ENCODE results near the gene SCRT2.

The SCRT2 gene

GRCh38 chr20:709991-710779, 34.6 kb upstream of the SCRT2 start:
- no peak for TF ChIP-seq EZH2 (IDR thresholded peaks at IDR 0.05; ENCODE audit: borderline replicate concordance, low read length)
- TF ChIP-seq CTCF (IDR thresholded peaks at IDR 0.05; ENCODE audit: low read length): no peak
- Histone ChIP-seq H4K20me1 (ENCODE audit: insufficient read depth, low read length) (no peaks in the 10 kb centered on the region), H3K27ac (ENCODE audit: low read depth, low read length, poor library complexity, severe bottlenecking) (no peak overlapping the region), H3K4me1 (ENCODE audit: insufficient read depth, low read length, severe bottlenecking) (no peaks in the 10 kb centered on the region), H3K79me2 (ENCODE audit: insufficient read depth, low read length) (no peaks in the 10 kb centered on the region), H3K9me2 (ENCODE audit: low read depth, low read length) (no peaks in the 10 kb centered on the region), H2AFZ (ENCODE audit: low read length) (no peak overlapping the region), H3K9me3 (ENCODE audit: low read length) (peaks cover 9% of the 10 kb centered on the region), H3K9ac (ENCODE audit: low read length) (no peak overlapping the region), H3K36me3 (ENCODE audit: insufficient read depth, low read length) (no peaks in the 10 kb centered on the region), H3K27me3 (ENCODE audit: insufficient read depth, low read length) (no peaks in the 10 kb centered on the region), H3K4me3 (ENCODE audit: low read depth, low read length, poor library complexity, severe bottlenecking) (no peak overlapping the region), H3F3A (ENCODE audit: insufficient read depth, low read length) (no peaks in the 10 kb centered on the region), H3K4me2 (ENCODE audit: low read length) (no peak overlapping the region)

GRCh38 chr20:709423-709822, 33.8 kb upstream of the SCRT2 start:
- TF ChIP-seq EZH2 (IDR thresholded peaks at IDR 0.05; ENCODE audit: borderline replicate concordance, low read length) (no peak), CTCF (IDR thresholded peaks at IDR 0.05; ENCODE audit: low read length) (no peak)
- no peaks in the 10 kb centered on the region for H3K27me3 ChIP-seq (ENCODE audit: insufficient read depth, low read length)
- H3K4me2 ChIP-seq (ENCODE audit: low read length): no peak overlapping the region
- no peaks in the 10 kb centered on the region for H4K20me1 ChIP-seq (ENCODE audit: insufficient read depth, low read length)
- H3K27ac ChIP-seq (ENCODE audit: low read depth, low read length, poor library complexity, severe bottlenecking): no peak overlapping the region
- H3K9ac ChIP-seq (ENCODE audit: low read length): no peak overlapping the region
- H3K4me3 ChIP-seq (ENCODE audit: low read depth, low read length, poor library complexity, severe bottlenecking): no peak overlapping the region
- no peaks in the 10 kb centered on the region for H3K79me2 ChIP-seq (ENCODE audit: insufficient read depth, low read length)
- no peaks in the 10 kb centered on the region for H3K9me2 ChIP-seq (ENCODE audit: low read depth, low read length)
- H3K9me3 ChIP-seq (ENCODE audit: low read length): peaks cover 9% of the 10 kb centered on the region
- H3K4me1 ChIP-seq (ENCODE audit: insufficient read depth, low read length, severe bottlenecking): no peaks in the 10 kb centered on the region
- no peaks in the 10 kb centered on the region for H3F3A ChIP-seq (ENCODE audit: insufficient read depth, low read length)
- no peak overlapping the region for H2AFZ ChIP-seq (ENCODE audit: low read length)
- no peaks in the 10 kb centered on the region for H3K36me3 ChIP-seq (ENCODE audit: insufficient read depth, low read length)

- no peak overlapping the region for H3K4me2 ChIP-seq (ENCODE audit: low read length)
- H4K20me1 ChIP-seq (ENCODE audit: insufficient read depth, low read length): no peaks in the 10 kb centered on the region
- TF ChIP-seq CTCF (IDR thresholded peaks at IDR 0.05; ENCODE audit: low read length): no peak
- no peak for TF ChIP-seq EZH2 (IDR thresholded peaks at IDR 0.05; ENCODE audit: borderline replicate concordance, low read length)
- no peaks in the 10 kb centered on the region for H3K36me3 ChIP-seq (ENCODE audit: insufficient read depth, low read length)
- peaks cover 5% of the 10 kb centered on the region for H3K9me3 ChIP-seq (ENCODE audit: low read length)
- H3K4me1 ChIP-seq (ENCODE audit: insufficient read depth, low read length, severe bottlenecking): no peaks in the 10 kb centered on the region
- H3K27me3 ChIP-seq (ENCODE audit: insufficient read depth, low read length): no peaks in the 10 kb centered on the region
- no peak overlapping the region for H2AFZ ChIP-seq (ENCODE audit: low read length)
- H3K79me2 ChIP-seq (ENCODE audit: insufficient read depth, low read length): no peaks in the 10 kb centered on the region
- no peak overlapping the region for H3K27ac ChIP-seq (ENCODE audit: low read depth, low read length, poor library complexity, severe bottlenecking)
- no peak overlapping the region for H3K4me3 ChIP-seq (ENCODE audit: low read depth, low read length, poor library complexity, severe bottlenecking)
- H3K9me2 ChIP-seq (ENCODE audit: low read depth, low read length): no peaks in the 10 kb centered on the region
- H3F3A ChIP-seq (ENCODE audit: insufficient read depth, low read length): no peaks in the 10 kb centered on the region
- H3K9ac ChIP-seq (ENCODE audit: low read length): no peak overlapping the region
These were observed 33.4 kb upstream of the SCRT2 start for GRCh38 chr20:708956-709355.

All from OCI-LY1 (cell line).